SU-DHL-6 (cell line): ENCODE measurements around the gene KIF3B.
A peak's percentile ranks its signal among the peaks of the same experiment; 100 is the strongest.
"Not testable (repeated sequence)": the region's sequence is repeated elsewhere in the genome, so short reads cannot be mapped to it uniquely, and the experiment has no call there.

Experiments
- H2AFZ ChIP-seq: fragments of 200-600 bp; sonication (generic); 2 replicates; pipeline ENCODE4 v1.6.1; 2014; ENCODE audit warnings: low read depth, mild to moderate bottlenecking, moderate library complexity, mixed read lengths, antibody characterized with exemption, low read length; ENCODE audit not compliant: severe bottlenecking
- H3F3A ChIP-seq: fragments of 200-600 bp; shearing (Covaris generic); 2 replicates; pipeline ENCODE4 v1.6.0; 2016; ENCODE audit warnings: antibody characterized with exemption, mild to moderate bottlenecking; ENCODE audit not compliant: insufficient read depth
- H3K27ac ChIP-seq: fragments of 200-600 bp; sonication (generic); 2 replicates; pipeline ENCODE4 v1.5.1; 2016; ENCODE audit warnings: low read depth, mild to moderate bottlenecking, low read length, moderate library complexity, mixed read lengths
- H3K27me3 ChIP-seq: fragments of 200-600 bp; sonication (generic), shearing (Covaris generic); 2 replicates; pipeline ENCODE4 v1.6.0; 2014; ENCODE audit warnings: mild to moderate bottlenecking, low read length
- H3K36me3 ChIP-seq: fragments of 200-600 bp; sonication (generic); 2 replicates; pipeline ENCODE4 v1.6.1; 2014; ENCODE audit warnings: mild to moderate bottlenecking, low read length, mixed read lengths
- H3K4me2 ChIP-seq: fragments of 300-600, 200-600 bp; shearing (Covaris generic), sonication (generic); 2 replicates; pipeline ENCODE4 v1.6.0; 2014; ENCODE audit warnings: low read length, low read depth, mild to moderate bottlenecking; ENCODE audit not compliant: poor library complexity, severe bottlenecking
- H3K4me3 ChIP-seq: fragments of 200-600 bp; sonication (generic); 2 replicates; pipeline ENCODE4 v1.5.1; 2014; ENCODE audit warnings: antibody characterized with exemption, low read length, mild to moderate bottlenecking, mixed read lengths; ENCODE audit not compliant: insufficient read depth, poor library complexity, severe bottlenecking
- H3K79me2 ChIP-seq: fragments of 200-600 bp; sonication (generic); 2 replicates; pipeline ENCODE4 v1.6.1; 2014; ENCODE audit warnings: mild to moderate bottlenecking, low read length, moderate library complexity; ENCODE audit not compliant: insufficient read depth
- H3K9ac ChIP-seq: fragments of 200-600 bp; sonication (generic); 2 replicates; pipeline ENCODE4 v1.7.0; 2014; ENCODE audit warnings: mild to moderate bottlenecking, low read length
- H3K9me2 ChIP-seq: fragments of 200-600 bp; sonication (generic); replicated peaks from 2 replicates; pipeline ENCODE4 v1.6.1; 2014; ENCODE audit warnings: low read length; ENCODE audit not compliant: insufficient read depth
- H3K9me3 ChIP-seq: fragments of 200-600 bp; sonication (generic); 2 replicates; pipeline ENCODE4 v1.6.1; 2014; ENCODE audit warnings: low read length, mixed read lengths; ENCODE audit not compliant: insufficient read depth
- H4K20me1 ChIP-seq: fragments of 200-600 bp; sonication (generic); 2 replicates; pipeline ENCODE4 v1.6.1; 2014; ENCODE audit warnings: low read depth, mild to moderate bottlenecking, antibody characterized with exemption, low read length, moderate library complexity, mixed read lengths
- EZH2phosphoT487 ChIP-seq: fragments of 200-600 bp; sonication (generic), shearing (Covaris generic); conservative IDR thresholded peaks from 2 replicates; pipeline ENCODE4 v1.6.1; 2018; ENCODE audit warnings: mild to moderate bottlenecking, antibody characterized with exemption, low read length, moderate library complexity, mixed read lengths
- TF ChIP-seq, protein P1 (sequence below): fragments of 200-600 bp; sonication (generic); IDR thresholded peaks from one replicate; pipeline ENCODE4 v1.5.1; 2017; ENCODE audit warnings: antibody characterized with exemption, mild to moderate bottlenecking, low read length, moderate library complexity; ENCODE audit not compliant: insufficient read depth, poor library complexity, severe bottlenecking

The KIF3B gene

GRCh38 chr20:32288225-32288849 lies 10.9 kb downstream of the KIF3B start:
- Histone ChIP-seq H4K20me1 (no peaks in the 10 kb centered on the region), H3F3A (peaks cover 38% of the 10 kb centered on the region), H3K9me3 (no peaks in the 10 kb centered on the region), H3K9ac (no peak overlapping the region), H3K36me3 (0 out of 2 replicates have a peak, but pooled peaks cover 5% of the 10 kb centered on the region), H3K27me3 (no peaks in the 10 kb centered on the region), H3K9me2 (no peaks in the 10 kb centered on the region), H3K4me3 (no peak overlapping the region), H3K79me2 (peaks cover 76% of the 10 kb centered on the region), H3K27ac (peak overlapping the region; percentile 43), H3K4me2 (peak overlapping the region; percentile 16), H2AFZ (no peak overlapping the region)
- TF ChIP-seq EZH2phosphoT487: no peak
- TF ChIP-seq, protein P1, sequence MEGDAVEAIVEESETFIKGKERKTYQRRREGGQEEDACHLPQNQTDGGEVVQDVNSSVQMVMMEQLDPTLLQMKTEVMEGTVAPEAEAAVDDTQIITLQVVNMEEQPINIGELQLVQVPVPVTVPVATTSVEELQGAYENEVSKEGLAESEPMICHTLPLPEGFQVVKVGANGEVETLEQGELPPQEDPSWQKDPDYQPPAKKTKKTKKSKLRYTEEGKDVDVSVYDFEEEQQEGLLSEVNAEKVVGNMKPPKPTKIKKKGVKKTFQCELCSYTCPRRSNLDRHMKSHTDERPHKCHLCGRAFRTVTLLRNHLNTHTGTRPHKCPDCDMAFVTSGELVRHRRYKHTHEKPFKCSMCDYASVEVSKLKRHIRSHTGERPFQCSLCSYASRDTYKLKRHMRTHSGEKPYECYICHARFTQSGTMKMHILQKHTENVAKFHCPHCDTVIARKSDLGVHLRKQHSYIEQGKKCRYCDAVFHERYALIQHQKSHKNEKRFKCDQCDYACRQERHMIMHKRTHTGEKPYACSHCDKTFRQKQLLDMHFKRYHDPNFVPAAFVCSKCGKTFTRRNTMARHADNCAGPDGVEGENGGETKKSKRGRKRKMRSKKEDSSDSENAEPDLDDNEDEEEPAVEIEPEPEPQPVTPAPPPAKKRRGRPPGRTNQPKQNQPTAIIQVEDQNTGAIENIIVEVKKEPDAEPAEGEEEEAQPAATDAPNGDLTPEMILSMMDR: no peak

DNA sequence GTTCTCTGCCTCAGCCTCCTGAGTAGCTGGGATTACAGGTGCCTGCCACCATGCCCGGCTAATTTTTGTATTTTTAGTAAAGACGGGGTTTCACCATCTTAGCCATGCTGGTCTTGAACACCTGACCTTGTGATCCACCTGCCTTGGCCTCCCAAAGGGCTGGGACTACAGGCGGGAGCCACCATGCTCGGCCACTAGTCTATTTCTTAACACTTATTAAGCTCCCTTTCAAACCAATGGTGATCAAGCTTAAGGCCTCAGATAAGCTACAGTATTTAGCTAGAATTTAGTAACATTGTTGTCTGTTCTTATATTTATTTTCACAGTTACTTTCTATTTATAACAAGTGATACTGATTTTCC lies 11.8 kb downstream of the KIF3B start:
- not testable (repeated sequence) for H2AFZ ChIP-seq, H4K20me1 ChIP-seq, H3K4me3 ChIP-seq, H3K36me3 ChIP-seq, H3K9me2 ChIP-seq, H3K27me3 ChIP-seq, H3K4me2 ChIP-seq, H3K9me3 ChIP-seq, H3K9ac ChIP-seq
- Histone ChIP-seq H3K79me2 (peaks cover 81% of the 10 kb centered on the region), H3F3A (peaks cover 39% of the 10 kb centered on the region), H3K27ac (peak overlapping the region; percentile 43)

DNA sequence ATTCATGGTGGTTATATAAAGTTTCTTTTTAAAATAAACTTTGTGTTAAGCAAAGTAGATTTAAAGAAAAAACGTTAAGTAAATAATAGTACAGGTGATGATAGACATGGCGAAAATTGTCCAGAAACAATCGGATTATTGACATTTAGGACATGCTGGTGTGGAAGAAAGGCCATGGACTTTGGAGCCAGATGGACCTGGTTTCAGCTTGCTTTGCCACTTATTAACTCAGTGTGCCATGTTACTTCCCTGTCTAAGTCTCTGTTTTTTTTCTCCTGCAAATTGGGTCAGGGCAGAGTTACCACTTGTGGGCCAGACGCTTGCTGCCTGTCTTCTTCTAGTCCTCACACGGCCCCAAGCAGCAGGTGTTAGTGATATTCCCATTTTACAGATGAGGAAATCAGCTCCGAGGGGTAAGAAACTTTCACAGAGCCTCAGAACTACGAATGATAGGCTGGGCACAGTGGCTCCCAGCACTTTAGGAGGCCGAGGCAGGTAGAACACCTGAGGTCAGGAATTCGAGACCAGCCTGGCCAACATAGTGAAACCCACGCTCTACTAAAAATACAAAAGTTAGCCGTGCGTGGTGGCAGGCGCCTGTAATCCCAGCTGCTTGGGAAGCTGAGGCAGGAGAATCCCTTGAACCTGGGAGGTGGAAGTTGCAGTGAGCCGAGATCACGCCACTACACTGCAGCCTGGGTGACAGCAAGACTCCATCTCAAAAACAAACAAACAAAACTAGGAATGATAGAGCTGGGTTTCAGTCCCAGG lies 12.4 kb downstream of the KIF3B start:
- peak overlapping the region; percentile 1; the same call in 1 of the 2 replicates for H3K27ac ChIP-seq
- H3K9me2 ChIP-seq: no peaks in the 10 kb centered on the region
- H3K4me2 ChIP-seq: no peak overlapping the region
- H4K20me1 ChIP-seq: no peaks in the 10 kb centered on the region
- no peak overlapping the region for H2AFZ ChIP-seq
- H3K36me3 ChIP-seq: 0 out of 2 replicates have a peak, but pooled peaks cover 5% of the 10 kb centered on the region
- TF ChIP-seq, protein P1: no peak
- no peak for TF ChIP-seq EZH2phosphoT487
- H3K9ac ChIP-seq: no peak overlapping the region
- peaks cover 35% of the 10 kb centered on the region for H3F3A ChIP-seq
- H3K9me3 ChIP-seq: no peaks in the 10 kb centered on the region
- peaks cover 86% of the 10 kb centered on the region for H3K79me2 ChIP-seq
- no peak overlapping the region for H3K4me3 ChIP-seq
- H3K27me3 ChIP-seq: no peaks in the 10 kb centered on the region

GRCh38 chr20:32291166-32291565 lies 13.7 kb downstream of the KIF3B start:
- Histone ChIP-seq H2AFZ (no peak overlapping the region), H3K9me2 (no peaks in the 10 kb centered on the region), H3K4me3 (no peak overlapping the region)

More at GRCh38 chr20:32291166-32291565, 13.7 kb downstream of the KIF3B start:
- Histone ChIP-seq H3K9ac (no peak overlapping the region), H4K20me1 (no peaks in the 10 kb centered on the region), H3K27ac (no peak overlapping the region), H3K9me3 (no peaks in the 10 kb centered on the region), H3K4me2 (no peak overlapping the region), H3K79me2 (peaks cover 95% of the 10 kb centered on the region), H3K27me3 (no peaks in the 10 kb centered on the region), H3F3A (peaks cover 22% of the 10 kb centered on the region; the same call in 1 of the 2 replicates), H3K36me3 (0 out of 2 replicates have a peak, but pooled peaks cover 5% of the 10 kb centered on the region)
- no peak for TF ChIP-seq EZH2phosphoT487
- TF ChIP-seq, protein P1: no peak
